Astrocyte (in vitro differentiated cells and primary cell): ENCODE results near the gene HHLA2. TPM values are rescaled to one million over a fixed set of nuclear protein-coding genes. Genes with fewer than 3 reads are reported as not detected.

Source experiments
- DNase-seq: peaks from one replicate; pipeline ENCODE4 v3.0.0-alpha.2; 2010; ENCODE audit warnings: low read depth
- FAIRE-seq: peaks from 2 replicates; lab custom pipeline; 2011; peaks lifted over from hg19 to GRCh38; lab: Jason Lieb, UNC
- H2AFZ ChIP-seq: 2 replicates; pipeline ENCODE4 v1.6.0; 2012; ENCODE audit warnings: low read depth, low read length, inconsistent platforms
- H3K27ac ChIP-seq: 2 replicates; pipeline ENCODE4 v1.5.1; 2011; ENCODE audit warnings: low read depth, low read length, inconsistent platforms
- H3K27me3 ChIP-seq: 2 replicates; pipeline ENCODE4 v1.6.0; 2011; ENCODE audit warnings: low read length, inconsistent platforms; ENCODE audit not compliant: insufficient read depth
- H3K36me3 ChIP-seq: 2 replicates; pipeline ENCODE4 v1.5.1; 2011; ENCODE audit warnings: low read length, inconsistent platforms; ENCODE audit not compliant: insufficient read depth
- H3K4me1 ChIP-seq: 2 replicates; pipeline ENCODE4 v1.5.1; 2011; ENCODE audit warnings: low read length, inconsistent platforms; ENCODE audit not compliant: insufficient read depth
- H3K4me2 ChIP-seq: 2 replicates; pipeline ENCODE4 v1.6.0; 2012; ENCODE audit warnings: low read length, inconsistent platforms
- H3K4me3 ChIP-seq: 2 replicates; pipeline ENCODE4 v1.5.1; 2011; ENCODE audit warnings: low read depth, mild to moderate bottlenecking, low read length, inconsistent platforms; ENCODE audit not compliant: insufficient read depth
- H3K79me2 ChIP-seq: 2 replicates; pipeline ENCODE4 v1.6.0; 2012; ENCODE audit warnings: mild to moderate bottlenecking, low read length, inconsistent platforms; ENCODE audit not compliant: insufficient read depth
- H3K9ac ChIP-seq: 2 replicates; pipeline ENCODE4 v1.6.0; 2012; ENCODE audit warnings: mild to moderate bottlenecking, low read length, inconsistent platforms
- H3K9me3 ChIP-seq: 2 replicates; pipeline ENCODE4 v1.5.1; 2012; ENCODE audit warnings: low read depth, mild to moderate bottlenecking, low read length, inconsistent platforms; ENCODE audit not compliant: insufficient read depth
- H4K20me1 ChIP-seq: 2 replicates; pipeline ENCODE4 v1.6.0; 2012; ENCODE audit warnings: low read length, inconsistent platforms; ENCODE audit not compliant: insufficient read depth
- H3K27ac Mint-ChIP-seq: one replicate; pipeline ENCODE4 v1.8.0; 2021; ENCODE audit warnings: mild to moderate bottlenecking, mixed read lengths; ENCODE audit not compliant: unreplicated experiment
- H3K27me3 Mint-ChIP-seq: one replicate; pipeline ENCODE4 v1.8.0; 2021; ENCODE audit warnings: low read depth, mixed read lengths; ENCODE audit not compliant: unreplicated experiment
- H3K36me3 Mint-ChIP-seq: one replicate; pipeline ENCODE4 v1.8.0; 2021; ENCODE audit warnings: low read depth, mixed read lengths; ENCODE audit not compliant: unreplicated experiment
- H3K4me1 Mint-ChIP-seq: one replicate; pipeline ENCODE4 v1.8.0; 2021; ENCODE audit warnings: low read depth, mixed read lengths; ENCODE audit not compliant: unreplicated experiment
- H3K4me3 Mint-ChIP-seq: one replicate; pipeline ENCODE4 v1.8.0; 2021; ENCODE audit warnings: mild to moderate bottlenecking, moderate library complexity, mixed read lengths; ENCODE audit not compliant: unreplicated experiment
- H3K9me3 Mint-ChIP-seq: one replicate; pipeline ENCODE4 v1.8.0; 2021; ENCODE audit warnings: mild to moderate bottlenecking, mixed read lengths; ENCODE audit not compliant: unreplicated experiment
- EZH2 ChIP-seq: IDR thresholded peaks from 2 replicates; pipeline ENCODE4 v1.6.1; 2012; ENCODE audit warnings: mild to moderate bottlenecking, low read length, inconsistent platforms; ENCODE audit not compliant: insufficient read depth
- total RNA-seq: library from RNA; stranded (reverse); gene quantifications from 2 replicates; pipeline ENCODE4 v1.2.1, GENCODE V29; 2021
- TF ChIP-seq, protein P1 (sequence below): IDR thresholded peaks from 2 replicates; pipeline ENCODE4 v1.5.1; 2011; ENCODE audit warnings: low read depth, mild to moderate bottlenecking, inconsistent platforms, low read length, moderate library complexity; ENCODE audit not compliant: insufficient read depth

Gene HHLA2
- total RNA-seq, 1 donor from 2014 or later, result not detected

DNA sequence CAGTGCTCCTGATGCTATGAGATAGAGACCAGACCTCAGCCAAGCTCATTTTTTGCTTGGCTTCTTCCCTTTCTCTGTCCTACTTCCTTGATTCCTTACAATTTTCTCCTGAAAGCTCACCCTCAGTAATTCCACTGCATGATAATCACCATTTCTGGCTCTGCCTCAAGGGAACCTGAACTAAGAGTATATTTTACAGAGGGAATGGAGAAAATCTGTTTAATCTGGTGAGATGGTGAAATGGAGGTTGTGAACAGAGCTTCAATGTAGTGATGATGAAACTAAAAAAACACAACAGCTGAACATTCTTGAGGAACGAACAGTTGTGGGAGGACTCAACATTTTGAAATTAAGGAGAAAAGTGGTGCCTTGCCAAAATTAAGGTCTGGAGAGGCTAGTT lies 16.3 kb downstream of the HHLA2 start:
- peaks cover 2% of the 10 kb centered on the region for H3K27me3 ChIP-seq
- H3K27ac ChIP-seq, result no peak overlapping the region
- FAIRE-seq, result no peak
- no peaks in the 10 kb centered on the region for H3K36me3 ChIP-seq
- Mint-ChIP-seq H3K4me1 (no peaks in the 10 kb centered on the region), H3K27ac (no peak overlapping the region), H3K4me3 (no peak overlapping the region), H3K36me3 (peaks cover 2% of the 10 kb centered on the region), H3K27me3 (no peaks in the 10 kb centered on the region), H3K9me3 (peaks cover 5% of the 10 kb centered on the region)
- H3K4me3 ChIP-seq, result no peak overlapping the region
- no peak overlapping the region for H3K4me2 ChIP-seq
- H4K20me1 ChIP-seq, result no peaks in the 10 kb centered on the region
- no peak overlapping the region for H2AFZ ChIP-seq
- H3K9me3 ChIP-seq, result no peaks in the 10 kb centered on the region
- H3K9ac ChIP-seq, result no peak overlapping the region
- no peaks in the 10 kb centered on the region for H3K4me1 ChIP-seq
- TF ChIP-seq, protein P1, sequence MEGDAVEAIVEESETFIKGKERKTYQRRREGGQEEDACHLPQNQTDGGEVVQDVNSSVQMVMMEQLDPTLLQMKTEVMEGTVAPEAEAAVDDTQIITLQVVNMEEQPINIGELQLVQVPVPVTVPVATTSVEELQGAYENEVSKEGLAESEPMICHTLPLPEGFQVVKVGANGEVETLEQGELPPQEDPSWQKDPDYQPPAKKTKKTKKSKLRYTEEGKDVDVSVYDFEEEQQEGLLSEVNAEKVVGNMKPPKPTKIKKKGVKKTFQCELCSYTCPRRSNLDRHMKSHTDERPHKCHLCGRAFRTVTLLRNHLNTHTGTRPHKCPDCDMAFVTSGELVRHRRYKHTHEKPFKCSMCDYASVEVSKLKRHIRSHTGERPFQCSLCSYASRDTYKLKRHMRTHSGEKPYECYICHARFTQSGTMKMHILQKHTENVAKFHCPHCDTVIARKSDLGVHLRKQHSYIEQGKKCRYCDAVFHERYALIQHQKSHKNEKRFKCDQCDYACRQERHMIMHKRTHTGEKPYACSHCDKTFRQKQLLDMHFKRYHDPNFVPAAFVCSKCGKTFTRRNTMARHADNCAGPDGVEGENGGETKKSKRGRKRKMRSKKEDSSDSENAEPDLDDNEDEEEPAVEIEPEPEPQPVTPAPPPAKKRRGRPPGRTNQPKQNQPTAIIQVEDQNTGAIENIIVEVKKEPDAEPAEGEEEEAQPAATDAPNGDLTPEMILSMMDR, result no peak
- no peak for TF ChIP-seq EZH2
- no peak for DNase-seq
- H3K79me2 ChIP-seq, result no peaks in the 10 kb centered on the region

DNA sequence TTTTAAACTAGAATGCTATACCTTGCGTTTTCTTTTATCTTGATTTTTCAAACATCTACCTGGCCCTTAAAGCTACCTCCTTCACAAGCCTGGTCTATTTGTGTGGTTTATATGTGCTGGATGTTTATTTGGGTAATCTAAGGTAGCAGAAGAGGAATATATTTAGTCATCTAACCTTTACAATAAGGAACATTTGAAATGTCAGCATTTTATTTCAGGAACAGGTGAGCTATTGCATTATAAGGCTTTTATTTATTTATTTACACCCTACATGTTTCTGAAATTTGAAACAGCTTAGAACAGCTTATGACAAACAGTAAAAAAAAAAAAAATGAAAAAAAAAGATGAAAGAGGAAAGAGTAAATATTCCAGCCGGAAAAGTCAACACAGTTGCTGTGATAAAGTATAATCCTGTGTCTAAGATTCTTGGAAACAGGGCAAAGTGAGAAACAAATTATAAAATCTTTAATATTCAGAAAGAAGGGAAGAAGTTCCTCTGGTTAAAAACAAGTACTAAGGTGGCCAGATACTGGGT lies 19.5 kb downstream of the HHLA2 start:
- Mint-ChIP-seq H3K4me1 (no peaks in the 10 kb centered on the region), H3K27ac (no peak overlapping the region), H3K36me3 (no peaks in the 10 kb centered on the region), H3K4me3 (no peak overlapping the region), H3K27me3 (no peaks in the 10 kb centered on the region), H3K9me3 (no peaks in the 10 kb centered on the region)
- no peak for DNase-seq
- no peaks in the 10 kb centered on the region for H3K9me3 ChIP-seq
- no peak for TF ChIP-seq EZH2
- TF ChIP-seq, protein P1, result no peak
- no peaks in the 10 kb centered on the region for H3K36me3 ChIP-seq
- no peaks in the 10 kb centered on the region for H3K79me2 ChIP-seq
- no peak for FAIRE-seq
- no peaks in the 10 kb centered on the region for H4K20me1 ChIP-seq
- no peak overlapping the region for H3K4me2 ChIP-seq
- no peaks in the 10 kb centered on the region for H3K4me1 ChIP-seq
- no peak overlapping the region for H2AFZ ChIP-seq
- H3K9ac ChIP-seq, result no peak overlapping the region
- no peak overlapping the region for H3K4me3 ChIP-seq
- H3K27ac ChIP-seq, result no peak overlapping the region
- H3K27me3 ChIP-seq, result peaks cover 2% of the 10 kb centered on the region

DNA sequence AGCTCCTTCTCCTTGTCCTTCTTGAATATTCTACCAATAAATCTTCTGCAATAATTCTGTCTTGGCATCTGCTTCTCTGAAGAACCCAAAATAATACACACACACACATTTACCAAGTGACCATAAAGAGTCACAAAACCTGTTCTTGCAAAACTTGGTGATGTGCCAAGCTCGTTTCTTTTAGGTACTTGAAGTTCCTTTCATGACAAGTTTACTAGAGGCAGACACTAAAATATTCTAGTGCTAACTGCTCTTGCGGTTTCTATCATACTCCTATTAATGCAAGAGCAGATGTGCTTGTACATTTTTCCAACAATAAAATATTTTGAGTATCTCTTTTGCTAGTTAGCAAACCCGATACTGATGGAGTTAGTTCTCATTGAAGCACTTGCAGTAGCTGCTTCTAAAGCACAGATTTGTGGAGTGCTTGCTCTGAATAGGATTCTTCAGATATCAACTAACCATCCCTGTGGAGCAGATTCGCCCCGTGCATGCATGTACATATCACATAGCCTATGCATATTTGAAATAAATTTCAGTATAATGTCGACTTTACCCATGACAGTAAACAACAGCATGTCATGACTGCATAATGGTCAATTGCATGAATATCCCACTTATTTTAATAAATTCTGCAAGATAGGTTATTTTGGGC lies 23.2 kb downstream of the HHLA2 start:
- no peak overlapping the region for H3K27ac ChIP-seq
- no peak overlapping the region for H3K4me3 ChIP-seq
- no peak overlapping the region for H3K27ac Mint-ChIP-seq
- H3K27me3 ChIP-seq, result no peaks in the 10 kb centered on the region
- no peaks in the 10 kb centered on the region for H3K36me3 Mint-ChIP-seq
- H2AFZ ChIP-seq, result no peak overlapping the region
- no peaks in the 10 kb centered on the region for H3K79me2 ChIP-seq
- TF ChIP-seq EZH2, result no peak
- TF ChIP-seq, protein P1, result no peak
- no peaks in the 10 kb centered on the region for H3K9me3 ChIP-seq
- no peaks in the 10 kb centered on the region for H4K20me1 ChIP-seq
- no peak overlapping the region for H3K4me3 Mint-ChIP-seq
- no peaks in the 10 kb centered on the region for H3K4me1 Mint-ChIP-seq
- no peak for FAIRE-seq
- H3K36me3 ChIP-seq, result no peaks in the 10 kb centered on the region
- H3K9ac ChIP-seq, result no peak overlapping the region
- no peaks in the 10 kb centered on the region for H3K27me3 Mint-ChIP-seq
- H3K9me3 Mint-ChIP-seq, result no peaks in the 10 kb centered on the region
- H3K4me2 ChIP-seq, result no peak overlapping the region
- no peaks in the 10 kb centered on the region for H3K4me1 ChIP-seq
- no peak for DNase-seq
